ENCODE results near the gene C12orf76.
A peak's percentile ranks its signal among the peaks of the same experiment; 100 is the strongest.
"Not testable (repeated sequence)": the region's sequence is repeated elsewhere in the genome, so short reads cannot be mapped to it uniquely, and the experiment has no call there.

Gene C12orf76

DNA sequence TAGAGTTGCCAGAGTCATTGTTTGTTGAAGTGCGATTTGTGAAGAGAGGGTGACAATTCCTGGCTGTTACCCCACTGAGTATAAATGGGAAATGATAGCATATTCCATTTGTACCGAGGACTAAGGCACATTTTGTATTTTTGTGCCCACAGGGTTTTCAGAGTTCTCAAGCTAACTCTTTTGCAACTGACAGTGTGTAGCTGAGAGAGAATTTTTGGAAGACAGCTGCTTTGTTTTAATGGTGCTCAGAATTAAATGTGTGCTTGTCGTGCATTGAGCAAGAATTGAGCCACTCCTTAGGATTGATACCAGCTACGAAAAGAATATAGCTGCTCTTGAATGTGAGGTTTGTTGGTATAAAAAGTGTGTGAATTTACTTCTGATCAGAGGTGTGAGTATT lies 27.4 kb downstream of the C12orf76 start:
- DNase-seq: no peak

GRCh38 chr12:110015132-110015531 lies 33.2 kb downstream of the C12orf76 start:
- DNase-seq: no peak

DNA sequence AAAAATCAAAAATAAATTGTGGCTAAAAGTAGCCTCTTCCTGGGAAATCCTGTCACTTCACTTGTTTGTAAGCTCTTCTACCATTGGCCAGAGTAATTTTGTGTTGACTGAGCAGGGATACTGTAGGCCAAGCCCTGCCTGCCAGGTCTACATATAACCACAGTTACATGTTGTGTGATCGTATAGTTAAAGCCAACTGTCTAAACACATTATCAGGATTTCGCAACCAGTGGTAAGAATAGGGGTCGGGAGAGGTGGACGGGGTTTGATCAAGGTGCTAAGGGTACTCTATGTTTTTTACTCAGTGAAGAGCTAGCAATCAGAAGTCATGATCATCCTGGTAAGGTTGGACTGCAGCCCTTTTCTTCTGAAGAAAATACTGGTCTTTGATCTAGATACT lies 35.7 kb downstream of the C12orf76 start:
- DNase-seq: no peak

- no peak for DNase-seq
These were observed 36.2 kb downstream of the C12orf76 start for GRCh38 chr12:110012137-110012536.

DNA sequence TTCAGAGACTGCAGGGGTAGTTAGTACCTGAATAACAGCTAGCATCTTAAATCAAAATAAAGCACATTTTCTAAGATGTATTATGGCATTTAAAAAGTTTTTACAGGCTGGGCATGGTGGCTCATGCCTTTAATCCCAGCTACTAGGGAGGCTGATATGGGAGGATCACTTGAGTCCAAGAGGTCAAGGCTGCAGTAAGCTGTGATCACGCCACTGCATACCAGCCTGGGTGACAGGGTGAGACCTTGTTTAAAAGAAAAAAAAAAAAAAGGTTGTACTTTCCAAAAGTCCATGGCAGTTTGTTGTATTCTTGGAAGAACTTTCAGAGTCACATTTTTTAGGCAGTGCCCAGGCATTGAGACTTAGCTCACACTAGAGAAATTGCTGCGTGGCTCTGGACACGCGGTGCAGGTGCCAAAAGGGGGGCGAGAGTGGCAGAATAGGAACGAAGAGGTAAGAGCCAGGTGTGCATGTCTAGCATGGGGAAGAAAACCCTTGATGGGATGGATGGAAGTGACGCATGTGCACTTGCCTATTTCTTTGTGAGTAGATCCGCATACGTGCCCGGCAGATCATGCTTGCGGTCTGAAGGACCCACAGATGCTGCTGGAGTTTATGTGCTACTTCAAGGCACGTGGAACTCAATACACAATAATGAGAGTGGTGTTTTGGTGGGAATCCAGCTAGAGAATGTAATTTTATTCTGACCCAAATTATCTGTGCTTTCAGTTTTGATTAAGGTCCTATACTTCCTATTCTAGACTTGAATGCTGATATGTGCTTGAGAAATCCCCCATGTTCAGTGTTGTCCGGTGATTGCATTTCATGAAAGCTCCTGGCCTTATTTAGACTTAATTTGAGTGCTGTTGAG lies 37.2 kb downstream of the C12orf76 start:
- DNase-seq: no peak

- not testable (repeated sequence) for DNase-seq
These were observed 39.5 kb downstream of the C12orf76 start for GRCh38 chr12:110008681-110009398.

- DNase-seq: no peak
These were observed 40.4 kb downstream of the C12orf76 start for GRCh38 chr12:110007881-110008280.

GRCh38 chr12:110006115-110006514 lies 42.2 kb downstream of the C12orf76 start:
- DNase-seq: no peak

- no peak for DNase-seq
These were observed 42.9 kb downstream of the C12orf76 start for GRCh38 chr12:110005319-110005973.

DNA sequence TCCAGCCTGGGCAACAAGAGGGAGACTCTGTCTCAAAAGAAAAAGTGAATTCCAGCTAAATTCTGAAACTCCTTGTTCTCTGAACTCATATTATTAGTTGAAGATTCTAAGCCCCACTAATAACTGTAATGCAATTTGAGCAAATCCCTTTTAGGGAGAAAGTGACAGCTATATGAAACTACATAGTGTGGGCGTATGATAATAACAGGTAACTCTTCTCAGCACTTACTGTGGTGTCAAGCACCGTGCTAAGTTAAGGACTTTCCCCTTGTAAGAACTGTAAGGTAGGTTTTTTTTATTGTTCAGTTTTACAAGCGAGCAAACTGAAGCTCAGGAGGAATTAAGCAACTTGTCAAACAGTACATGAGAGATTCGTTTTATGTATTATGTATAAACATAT lies 43.7 kb downstream of the C12orf76 start:
- DNase-seq: no peak

GRCh38 chr12:110002676-110003515 lies 45.4 kb downstream of the C12orf76 start:
- DNase-seq: no peak

GRCh38 chr12:110001596-110001995 lies 46.7 kb downstream of the C12orf76 start:
- DNase-seq: no peak

DNA sequence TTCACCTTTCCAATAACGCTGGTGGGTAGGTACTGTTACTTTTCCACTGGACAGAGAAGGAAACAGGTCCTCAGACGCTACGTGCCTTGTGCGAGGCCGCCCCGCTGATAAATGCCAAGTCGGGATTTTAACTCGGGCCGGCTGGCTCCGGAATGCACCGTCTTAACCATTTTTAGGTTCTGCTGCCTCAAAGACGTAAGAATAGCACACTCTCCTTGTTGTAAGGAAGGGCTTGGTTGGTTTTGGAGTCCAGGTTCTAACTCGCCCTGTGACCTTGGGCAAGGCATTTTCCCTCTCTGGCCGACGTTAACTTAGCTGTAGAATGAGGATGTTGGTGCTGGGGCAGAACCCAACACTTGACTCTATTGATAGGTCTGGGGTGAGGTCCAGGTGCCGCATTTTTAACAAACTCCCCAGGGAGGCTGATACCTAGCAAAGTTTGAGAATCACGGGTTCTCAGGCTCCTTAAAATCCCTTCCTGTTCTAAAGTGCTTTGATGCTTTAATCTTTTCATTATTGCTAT lies 48.3 kb downstream of the C12orf76 start:
- no peak for DNase-seq

DNA sequence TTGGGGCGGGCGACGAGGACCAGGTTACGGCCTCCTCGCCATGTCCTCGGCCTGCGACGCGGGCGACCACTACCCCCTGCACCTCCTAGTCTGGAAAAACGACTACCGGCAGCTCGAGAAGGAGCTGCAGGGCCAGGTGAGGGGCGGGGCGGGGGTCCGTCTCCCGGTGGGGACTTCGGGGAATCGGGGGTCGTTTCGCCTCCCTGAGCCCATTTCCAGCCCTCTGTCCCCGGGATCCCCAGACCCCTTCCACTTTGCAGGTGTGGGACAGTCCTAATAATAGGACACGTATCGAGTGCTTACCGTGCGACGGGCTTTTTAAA lies 48.7 kb downstream of the C12orf76 start:
- no peak for DNase-seq

GRCh38 chr12:109998904-109999648 lies 49.2 kb downstream of the C12orf76 start, which contains the start of gene ANKRD13A:
Gene ANKRD13A, plus strand, starts transcription at chr12:109999430. Its CDS starts 259 bp downstream, at chr12:109999689.
- peak; percentile 72 to 79 for DNase-seq

- no peak for DNase-seq
These were observed 50.0 kb downstream of the C12orf76 start for GRCh38 chr12:109998241-109998903.

- DNase-seq: no peak
These were observed 50.9 kb downstream of the C12orf76 start for GRCh38 chr12:109997393-109997792.

DNA sequence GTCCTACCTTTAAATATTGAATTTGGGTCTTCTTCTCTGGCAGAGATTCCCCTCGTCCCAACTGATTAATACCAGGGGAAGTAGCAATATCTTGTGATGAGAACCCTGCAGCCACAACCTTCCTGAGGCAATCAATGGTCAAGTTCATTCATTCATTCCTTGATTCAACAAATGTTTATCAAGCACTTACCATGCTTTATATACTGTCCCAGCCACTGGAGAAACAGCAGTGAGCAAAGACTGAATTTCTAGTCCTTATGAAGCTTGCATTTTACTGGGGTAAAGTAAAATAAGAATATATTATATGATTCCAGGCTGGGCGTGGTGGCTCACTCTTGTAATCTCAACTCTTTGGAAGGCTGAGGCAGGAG lies 51.9 kb downstream of the C12orf76 start:
- DNase-seq: no peak

- peak; percentile 88 to 89 for DNase-seq
These were observed 52.4 kb downstream of the C12orf76 start, which contains the start of gene GIT2 for GRCh38 chr12:109995686-109996482. Gene GIT2, minus strand, starts transcription at chr12:109996368. Its CDS starts 144 bp downstream, at chr12:109996224.

DNA sequence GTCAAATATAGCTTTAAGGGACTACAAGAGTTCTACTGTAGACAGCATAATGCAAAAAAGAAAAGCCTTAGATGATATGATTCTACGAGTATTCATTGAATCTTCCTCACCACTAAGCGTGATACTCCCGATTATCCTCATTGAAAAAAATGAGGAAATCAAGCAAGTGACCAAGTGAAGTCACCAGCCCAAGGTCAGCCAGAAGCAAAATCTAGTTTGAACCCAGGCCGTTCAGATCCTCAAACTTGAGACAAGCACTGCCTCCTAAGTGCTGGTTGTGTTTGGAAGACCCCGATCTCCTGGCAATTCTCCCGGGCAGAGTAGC lies 53.0 kb downstream of the C12orf76 start:
- no peak for DNase-seq
